Nucleus accumbens (tissue), 56 donors: ENCODE data around the gene MEAF6.
A peak's percentile ranks its signal among the peaks of the same experiment; 100 is the strongest.
"Not testable (repeated sequence)": the region's sequence is repeated elsewhere in the genome, so short reads cannot be mapped to it uniquely, and the experiment has no call there.

Experiments used
- DNase-seq, 56 donors: peaks; one replicate each; lab custom pipeline; 2025; lab: John Stamatoyannopoulos, UW

The MEAF6 gene

DNA sequence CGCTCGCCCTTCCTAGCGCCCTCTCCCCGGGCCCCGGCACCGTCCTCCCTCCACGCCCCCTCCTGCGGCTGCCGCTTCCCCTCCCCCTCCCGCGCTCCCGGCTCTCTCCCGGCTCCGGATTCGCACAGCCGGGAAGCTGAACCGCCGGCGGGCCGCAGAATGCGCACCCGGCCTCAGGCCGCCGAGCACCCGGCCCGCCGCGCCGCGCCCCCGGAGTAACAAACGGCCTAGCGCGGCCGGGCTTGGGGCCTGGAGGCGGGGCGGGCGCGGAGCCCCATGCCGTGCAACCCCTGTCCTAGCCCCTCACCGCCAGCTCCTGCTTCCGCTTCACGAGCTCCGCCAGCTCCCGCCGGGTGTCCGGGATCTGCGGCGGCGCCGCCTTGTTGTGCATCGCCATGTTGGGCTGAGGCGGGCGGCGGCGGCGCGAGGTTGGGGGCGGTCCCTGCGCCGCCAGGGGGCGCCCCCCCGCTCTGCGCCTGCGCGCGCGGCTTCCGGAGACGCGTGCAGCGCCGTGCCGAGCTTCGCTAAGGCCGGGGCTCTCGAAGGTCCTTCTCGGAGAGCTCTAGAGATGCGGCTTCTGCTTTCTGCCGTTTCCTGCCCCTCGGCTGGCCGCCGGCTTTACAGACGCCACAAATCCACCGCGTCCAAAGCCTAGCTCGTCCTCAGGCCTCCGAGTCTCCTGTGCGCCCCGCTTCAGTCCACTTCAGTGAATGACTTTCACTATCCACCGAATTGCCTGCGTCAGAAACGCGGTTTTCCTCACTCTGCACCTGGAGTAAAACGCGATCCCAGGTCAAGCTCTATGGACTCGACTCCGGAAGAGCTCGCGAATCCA lies at the start of gene MEAF6:
MEAF6 (minus strand) TSS at position 417 of the 835 bp plus-strand sequence; CDS start at position 397, 20 bp downstream.
- peak in 53 of 56 donors; percentile 34 to 87 (median 71) for DNase-seq

DNA sequence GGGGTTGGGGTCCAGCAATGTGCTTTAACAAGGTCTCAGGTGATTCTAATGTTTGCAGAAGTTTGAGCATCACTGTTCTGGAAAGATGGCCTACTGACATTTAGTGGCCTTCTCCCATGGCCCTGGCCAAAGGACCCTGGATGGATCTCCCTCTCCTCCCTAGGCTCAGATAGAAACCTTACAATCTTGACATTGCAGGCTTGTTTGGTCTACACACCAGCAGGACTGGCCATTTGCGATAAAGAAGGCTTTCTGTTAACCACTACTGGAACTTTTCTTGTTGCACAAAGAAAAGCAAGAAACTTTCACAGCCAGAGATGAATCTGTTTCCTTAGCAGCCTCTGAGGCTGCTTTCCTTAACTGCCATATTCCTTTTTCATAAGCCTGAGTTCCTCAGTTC lies 48.4 kb upstream of the MEAF6 start:
- DNase-seq: no peak

- no peak for DNase-seq
Observed at GRCh38 chr1:37561133-37562132, 46.9 kb upstream of the MEAF6 start.

DNA sequence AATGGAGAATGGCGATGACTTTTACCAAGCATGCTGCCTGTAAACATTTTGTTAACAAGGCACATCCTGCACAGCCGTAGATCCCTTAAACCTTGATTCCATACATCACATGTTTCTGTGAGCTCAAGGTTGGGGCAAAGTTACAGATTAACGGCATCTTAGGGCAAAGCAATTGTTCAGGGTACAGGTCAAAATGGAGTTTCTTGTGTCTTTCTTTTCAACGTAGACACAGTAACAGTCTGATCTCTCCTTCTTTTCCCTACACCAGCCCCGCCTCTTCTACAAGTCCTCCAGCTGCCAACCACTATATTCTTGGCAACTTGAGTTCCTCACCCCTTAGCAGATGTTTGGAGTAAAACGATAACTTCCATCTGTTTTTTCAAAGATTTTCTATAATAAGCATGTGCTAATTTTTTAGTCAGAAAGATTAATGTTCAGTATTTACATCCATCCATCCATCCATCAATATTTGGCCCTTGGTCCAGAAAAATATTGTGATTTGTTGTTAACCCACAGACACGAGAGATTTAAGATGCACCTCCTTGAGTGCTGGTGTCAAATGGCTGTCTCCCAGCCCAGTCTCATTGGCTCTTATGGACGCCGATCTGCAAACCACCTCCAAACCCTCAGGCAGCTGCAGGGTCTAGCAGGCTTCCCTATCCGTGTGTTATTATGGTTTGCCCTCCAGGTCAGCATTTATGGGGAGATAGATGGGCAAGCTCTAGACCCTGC lies 46.0 kb upstream of the MEAF6 start:
- no peak for DNase-seq

GRCh38 chr1:37559957-37560379 lies 45.4 kb upstream of the MEAF6 start:
- DNase-seq: not testable (repeated sequence)

GRCh38 chr1:37559080-37559479 lies 44.5 kb upstream of the MEAF6 start:
- no peak for DNase-seq

DNA sequence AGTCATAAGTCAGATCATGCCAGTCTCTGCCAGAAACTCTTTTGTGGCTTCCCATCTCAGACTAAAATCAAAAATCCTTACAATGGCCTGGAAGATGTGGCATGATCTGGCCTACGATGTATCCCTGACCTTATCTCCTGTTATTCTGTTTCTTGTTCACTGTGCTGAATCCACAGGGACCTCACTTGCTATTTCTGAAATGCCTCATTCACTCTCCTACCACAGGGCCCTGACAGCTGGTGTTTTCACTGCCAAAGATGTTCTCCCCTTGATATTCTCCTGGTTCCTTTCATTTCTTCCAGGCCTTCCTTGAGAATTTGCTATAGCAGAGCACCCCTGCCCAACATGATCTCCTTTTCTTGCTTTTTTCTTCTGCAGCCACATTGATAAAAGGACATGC lies 43.8 kb upstream of the MEAF6 start:
- no peak for DNase-seq

GRCh38 chr1:37557402-37557801 lies 42.8 kb upstream of the MEAF6 start:
- no peak for DNase-seq

- DNase-seq: peak in 55 of 56 donors; percentile 10 to 88 (median 69)
Observed at GRCh38 chr1:37556712-37557196, 42.2 kb upstream of the MEAF6 start, which contains the start of gene DNALI1. DNALI1 (plus strand) TSS chr1:37556940; CDS start chr1:37556995, 55 bp downstream.

DNA sequence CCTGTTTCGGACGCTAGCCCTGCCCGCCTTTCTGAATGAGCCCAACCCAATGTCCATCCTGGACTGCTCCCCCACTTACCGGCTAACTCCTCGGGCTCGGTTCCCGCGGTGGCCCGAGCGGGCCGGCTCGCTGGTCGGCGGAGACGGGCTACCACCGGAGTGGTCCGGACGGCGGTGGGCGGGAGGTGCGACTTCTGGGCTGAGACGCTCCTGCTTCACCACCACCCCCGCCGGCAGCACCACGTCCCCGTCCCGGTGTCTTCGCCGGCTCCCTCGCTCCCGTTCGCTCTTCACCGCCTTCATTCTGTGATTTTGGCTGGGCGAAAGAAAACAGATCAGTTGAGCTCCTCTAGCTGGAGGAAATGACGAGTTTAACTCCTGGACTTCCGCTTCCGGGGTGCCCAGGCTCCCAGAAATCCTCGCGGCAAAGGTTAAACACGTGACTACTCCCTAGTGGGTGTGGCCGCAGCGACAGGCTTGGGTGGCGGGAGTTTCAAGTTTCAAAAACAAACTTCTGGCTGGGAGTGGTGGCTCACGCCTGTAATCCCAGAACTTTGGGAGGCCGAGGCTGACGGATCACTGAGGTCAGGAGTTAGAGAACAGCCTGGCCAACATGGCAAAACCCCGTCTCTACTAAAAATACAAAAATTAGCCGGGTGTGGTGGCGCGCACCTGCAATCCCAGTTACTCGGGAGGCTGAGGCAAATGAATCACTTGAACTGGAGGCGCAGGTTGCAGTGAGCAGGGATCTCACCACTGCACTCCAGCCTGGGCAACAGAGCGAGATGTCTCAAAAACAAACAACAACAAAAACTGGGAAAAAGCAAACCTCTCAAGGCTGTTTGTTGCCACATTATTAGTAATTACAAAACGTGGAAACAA lies 39.6 kb upstream of the MEAF6 start, which contains the start of gene SNIP1:
SNIP1 (minus strand) TSS at position 367 of the 882 bp plus-strand sequence; CDS start at position 303, 64 bp downstream.
- peak; percentile 42 to 98 (median 92) for DNase-seq

- no peak for DNase-seq
Observed at GRCh38 chr1:37553598-37553926, 39.0 kb upstream of the MEAF6 start.

DNA sequence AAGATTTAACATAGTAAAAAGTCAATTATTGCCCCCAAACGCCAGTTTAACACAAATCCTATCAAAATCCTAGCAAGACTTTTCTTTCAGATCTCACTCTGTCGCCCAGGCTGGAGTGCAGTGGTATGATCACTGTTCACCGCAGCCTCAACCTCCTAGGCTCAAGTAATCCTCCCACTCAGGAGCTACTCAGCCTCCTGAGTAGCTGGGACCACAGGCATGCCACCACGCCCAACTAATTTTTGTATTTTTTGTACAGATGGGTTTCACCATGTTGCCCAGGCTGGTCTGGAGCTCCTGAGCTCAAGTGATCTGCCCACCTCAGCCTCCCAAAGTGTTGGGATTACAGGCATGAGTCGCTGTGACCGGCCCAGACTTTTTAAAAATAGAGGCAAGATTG lies 34.8 kb upstream of the MEAF6 start:
- DNase-seq: no peak

- DNase-seq: no peak
Observed at GRCh38 chr1:37545019-37545418, 30.5 kb upstream of the MEAF6 start.

GRCh38 chr1:37544530-37544929 lies 30.0 kb upstream of the MEAF6 start:
- no peak for DNase-seq

DNA sequence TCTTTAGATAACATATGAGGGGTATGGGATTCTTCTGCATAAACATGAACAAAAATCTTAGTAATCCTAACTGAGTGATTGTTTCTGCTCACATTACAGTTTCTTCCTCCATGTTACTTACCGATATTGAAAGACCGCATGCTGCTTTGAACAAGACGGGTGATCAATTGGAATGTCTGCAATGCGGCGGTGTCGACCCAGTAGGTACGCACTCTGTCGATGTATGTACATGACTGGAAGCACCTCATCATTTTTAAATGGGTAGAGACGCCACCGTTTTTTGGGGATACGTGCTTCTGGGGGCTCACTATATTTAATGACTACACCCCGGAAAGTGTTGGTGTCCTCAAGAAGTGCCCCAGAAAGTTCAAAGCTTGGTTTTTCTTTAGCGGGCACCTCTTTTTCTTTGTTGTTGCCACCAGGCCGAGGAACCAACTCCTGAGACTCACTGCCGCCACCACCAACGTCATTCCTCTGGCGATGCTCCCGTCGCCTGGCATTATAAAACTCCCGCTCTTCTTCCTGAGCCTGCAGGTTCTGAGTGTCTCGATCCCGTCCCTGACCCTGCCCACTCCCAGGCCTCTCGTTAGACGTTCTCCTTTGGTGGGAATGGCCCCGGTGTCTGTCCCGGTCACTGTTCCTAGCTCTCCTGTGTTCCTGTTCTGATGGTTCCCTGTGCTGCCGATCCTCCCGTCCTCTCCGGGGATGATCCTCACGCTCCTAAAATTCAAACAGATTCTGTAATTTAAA lies 25.6 kb upstream of the MEAF6 start:
- no peak for DNase-seq

GRCh38 chr1:37539154-37539553 lies 24.6 kb upstream of the MEAF6 start:
- DNase-seq: not testable (repeated sequence)

DNA sequence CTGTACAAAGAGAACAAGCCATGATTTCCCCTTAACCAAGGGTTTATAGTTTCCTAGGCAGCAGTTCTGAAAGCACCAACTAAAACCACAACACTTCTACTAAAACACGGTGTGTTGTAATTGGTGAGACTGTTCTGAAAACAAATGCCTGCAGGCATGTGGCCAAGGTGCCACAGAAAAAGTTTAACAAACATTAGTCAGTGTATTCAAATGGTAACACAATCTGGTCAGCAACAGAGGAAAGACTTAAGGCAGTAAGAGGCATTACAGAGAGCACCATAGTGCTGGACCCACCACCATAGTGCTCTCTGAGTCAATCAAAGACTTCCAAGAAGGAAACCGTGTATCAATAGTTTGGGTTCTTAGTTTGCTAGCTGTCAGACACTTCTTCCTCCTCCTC lies 22.8 kb upstream of the MEAF6 start:
- no peak for DNase-seq

- no peak for DNase-seq
Observed at GRCh38 chr1:37533317-37534093, 18.9 kb upstream of the MEAF6 start.
